HL-60 (cell line): Measurements from ENCODE around the gene RAPGEF4.

Experiments
- CTCF ChIP-seq: IDR thresholded peaks from one replicate; pipeline ENCODE4 v1.5.1; 2011; ENCODE audit warnings: low read length, control low read depth, inconsistent platforms; ENCODE audit not compliant: insufficient read depth
- POLR2AphosphoS5 ChIP-seq: IDR thresholded peaks from 2 replicates; pipeline ENCODE4 v1.6.1; 2012; ENCODE audit warnings: low read depth
- REST ChIP-seq: IDR thresholded peaks from 2 replicates; pipeline ENCODE4 v1.6.1; 2012; ENCODE audit warnings: low read depth; ENCODE audit not compliant: insufficient replicate concordance
- SPI1 ChIP-seq: IDR thresholded peaks from 2 replicates; pipeline ENCODE4 v1.6.1; 2012; ENCODE audit warnings: low read depth, mild to moderate bottlenecking, borderline replicate concordance

GRCh38 chr2:172856606-172857005 is 121.0 kb downstream of the RAPGEF4 start:
- no peak for TF ChIP-seq CTCF
- TF ChIP-seq REST = no peak
- TF ChIP-seq POLR2AphosphoS5 = no peak
- TF ChIP-seq SPI1 = no peak
